ENCODE measurements around the gene HNRNPUL1.

- TF ChIP-seq REST (IDR thresholded peaks at IDR 0.05; ENCODE audit: low read depth) (no peak), RAD21 (IDR thresholded peaks at IDR 0.05; ENCODE audit: low read depth) (no peak)
These were observed 45.2 kb downstream of the HNRNPUL1 start for GRCh38 chr19:41309180-41310032.

All from HCT116 (cell line).